ENCODE data around the gene BRINP1.
"Not testable (repeated sequence)": the region's sequence is repeated elsewhere in the genome, so short reads cannot be mapped to it uniquely, and the experiment has no call there.

BRINP1 gene

GRCh38 chr9:119184265-119184936 lies 184.8 kb downstream of the BRINP1 start:
- DNase-seq, result no peak

GRCh38 chr9:119181561-119181960 lies 187.7 kb downstream of the BRINP1 start:
- no peak for DNase-seq

- DNase-seq, result no peak
Observed at GRCh38 chr9:119180897-119181296, 188.3 kb downstream of the BRINP1 start.

GRCh38 chr9:119179701-119180100 lies 189.5 kb downstream of the BRINP1 start:
- DNase-seq, result no peak

GRCh38 chr9:119177196-119177595 lies 192.0 kb downstream of the BRINP1 start:
- no peak for DNase-seq

- DNase-seq, result no peak
Observed at GRCh38 chr9:119175581-119175980, 193.7 kb downstream of the BRINP1 start.

- not testable (repeated sequence) for DNase-seq
Observed at GRCh38 chr9:119169222-119169621, 200.0 kb downstream of the BRINP1 start.

- DNase-seq, result no peak
Observed at GRCh38 chr9:119167876-119168275, 201.4 kb downstream of the BRINP1 start.

GRCh38 chr9:119167267-119167666 lies 202.0 kb downstream of the BRINP1 start:
- no peak for DNase-seq

GRCh38 chr9:119166096-119166495 lies 203.1 kb downstream of the BRINP1 start:
- DNase-seq, result no peak

- no peak for DNase-seq
Observed at GRCh38 chr9:119165131-119165530, 204.1 kb downstream of the BRINP1 start.

GRCh38 chr9:119164716-119165115 lies 204.5 kb downstream of the BRINP1 start:
- no peak for DNase-seq

GRCh38 chr9:119160551-119160950 lies 208.7 kb downstream of the BRINP1 start:
- DNase-seq, result no peak

GRCh38 chr9:119159386-119159785 lies 209.8 kb downstream of the BRINP1 start:
- DNase-seq, result no peak

GRCh38 chr9:119157196-119157595 lies 212.0 kb downstream of the BRINP1 start:
- DNase-seq, result no peak

GRCh38 chr9:119156354-119156753 lies 212.9 kb downstream of the BRINP1 start:
- DNase-seq, result no peak

- no peak for DNase-seq
Observed at GRCh38 chr9:119154527-119154926, 214.7 kb downstream of the BRINP1 start.

GRCh38 chr9:119153402-119153801 lies 215.8 kb downstream of the BRINP1 start:
- DNase-seq, result no peak

- DNase-seq, result no peak
Observed at GRCh38 chr9:119148855-119149254, 220.4 kb downstream of the BRINP1 start.

GRCh38 chr9:119137479-119137878 lies 231.8 kb downstream of the BRINP1 start:
- no peak for DNase-seq

GRCh38 chr9:119126040-119126439 lies 243.2 kb downstream of the BRINP1 start:
- no peak for DNase-seq

GRCh38 chr9:119121899-119122298 lies 247.3 kb downstream of the BRINP1 start:
- no peak for DNase-seq

GRCh38 chr9:119117409-119117808 lies 251.8 kb downstream of the BRINP1 start:
- DNase-seq, result no peak
